Mucosa of rectum (tissue), 2 donors: ENCODE measurements around the gene TELO2.

ENCODE experiments used
- H3K27ac ChIP-seq, 2 donors: one replicate each; pipeline ENCODE4 v1.7.0; 2013; ENCODE audit warnings: inconsistent platforms in 2 of 2, low read depth in 2 of 2, low read length in 2 of 2
- H3K27me3 ChIP-seq, 2 donors: one replicate each; pipeline ENCODE4 v1.7.0; 2013; ENCODE audit warnings: low read length in 2 of 2; ENCODE audit not compliant: control insufficient read depth in 2 of 2, insufficient read depth in 2 of 2
- H3K36me3 ChIP-seq, 2 donors: one replicate each; pipeline ENCODE4 v1.7.0; 2013; ENCODE audit warnings: low read length in 2 of 2; ENCODE audit not compliant: control insufficient read depth in 2 of 2, insufficient read depth in 2 of 2
- H3K4me1 ChIP-seq, 2 donors: one replicate each; pipeline ENCODE4 v1.7.0; 2013; ENCODE audit warnings: low read length in 2 of 2, mild to moderate bottlenecking in 1 of 2; ENCODE audit not compliant: control insufficient read depth in 2 of 2, insufficient read depth in 2 of 2
- H3K4me3 ChIP-seq, 2 donors: one replicate each; pipeline ENCODE4 v1.7.0; 2013; ENCODE audit warnings: low read length in 2 of 2
- H3K9ac ChIP-seq, 2 donors: one replicate each; pipeline ENCODE4 v1.7.0; 2013; ENCODE audit warnings: low read length in 2 of 2, low read depth in 1 of 2, mild to moderate bottlenecking in 1 of 2
- H3K9me3 ChIP-seq, 2 donors: one replicate each; pipeline ENCODE4 v1.7.0; 2013; ENCODE audit warnings: low read length in 2 of 2; ENCODE audit not compliant: control insufficient read depth in 2 of 2
- donor health status: healthy.
- donor health status: Normal muscosa, but diverticular disease.

TELO2 gene

DNA sequence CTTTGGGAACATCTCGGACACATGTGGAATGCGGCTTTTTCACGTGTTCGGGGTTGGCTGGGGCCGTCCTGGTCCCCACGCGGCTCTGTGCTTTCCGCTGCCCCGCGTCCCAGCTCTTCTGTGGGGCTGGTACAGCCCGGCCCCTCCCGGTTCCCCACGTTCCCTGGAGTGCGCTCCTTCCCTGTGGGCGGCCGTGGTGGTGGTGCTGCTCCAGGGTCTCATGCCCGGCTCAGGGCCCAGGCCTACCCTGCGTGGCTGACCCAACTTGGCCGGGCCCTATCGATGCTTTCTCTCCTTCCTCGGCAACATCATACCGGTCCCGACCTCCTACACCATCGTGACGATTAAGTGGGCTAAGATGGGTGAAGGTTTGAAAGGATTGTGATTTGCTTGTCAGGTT, 3.3 kb downstream of the TELO2 start:
- Histone ChIP-seq H3K27me3 (no peaks in the 10 kb centered on the region), H3K36me3 (peaks cover 10 to 36% of the 10 kb centered on the region in 2 donors), H3K27ac (no peak overlapping the region), H3K4me3 (no peak overlapping the region), H3K9ac (no peak overlapping the region), H3K4me1 (peaks cover 15% of the 10 kb centered on the region in 2 donors), H3K9me3 (no peaks in the 10 kb centered on the region)

DNA sequence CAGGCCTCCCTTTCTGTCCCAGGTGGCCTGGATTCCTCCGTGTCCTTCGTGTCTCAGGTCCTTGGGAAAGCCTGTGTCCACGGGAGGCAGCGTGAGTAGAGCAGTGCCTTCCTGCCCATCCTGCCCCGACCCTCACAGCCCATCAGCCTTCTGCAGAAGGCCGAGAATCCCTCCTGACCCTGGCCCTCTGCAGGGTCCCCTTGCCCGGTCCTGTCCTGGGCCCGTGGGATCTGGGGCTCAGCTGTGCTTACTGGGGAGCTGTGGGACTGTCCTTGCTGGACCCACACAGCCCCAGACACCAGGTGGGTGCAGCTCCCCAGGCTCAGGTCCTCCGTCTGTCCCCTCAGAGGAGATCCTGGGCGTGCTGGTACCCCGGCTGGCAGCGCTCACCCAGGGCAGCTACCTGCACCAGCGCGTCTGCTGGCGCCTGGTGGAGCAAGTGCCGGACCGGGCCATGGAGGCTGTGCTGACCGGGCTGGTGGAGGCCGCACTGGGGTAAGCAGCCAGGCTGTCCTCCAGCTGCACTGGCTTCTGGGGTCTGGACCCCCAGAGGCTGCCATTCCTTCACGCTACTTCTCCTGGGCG, 3.9 kb downstream of the TELO2 start:
- H3K27me3 ChIP-seq = no peaks in the 10 kb centered on the region
- no peak overlapping the region for H3K4me3 ChIP-seq
- H3K4me1 ChIP-seq = peaks cover 15% of the 10 kb centered on the region in 2 donors
- peaks cover 14 to 42% of the 10 kb centered on the region in 2 donors for H3K36me3 ChIP-seq
- H3K9me3 ChIP-seq = no peaks in the 10 kb centered on the region
- H3K27ac ChIP-seq = no peak overlapping the region
- no peak overlapping the region for H3K9ac ChIP-seq

DNA sequence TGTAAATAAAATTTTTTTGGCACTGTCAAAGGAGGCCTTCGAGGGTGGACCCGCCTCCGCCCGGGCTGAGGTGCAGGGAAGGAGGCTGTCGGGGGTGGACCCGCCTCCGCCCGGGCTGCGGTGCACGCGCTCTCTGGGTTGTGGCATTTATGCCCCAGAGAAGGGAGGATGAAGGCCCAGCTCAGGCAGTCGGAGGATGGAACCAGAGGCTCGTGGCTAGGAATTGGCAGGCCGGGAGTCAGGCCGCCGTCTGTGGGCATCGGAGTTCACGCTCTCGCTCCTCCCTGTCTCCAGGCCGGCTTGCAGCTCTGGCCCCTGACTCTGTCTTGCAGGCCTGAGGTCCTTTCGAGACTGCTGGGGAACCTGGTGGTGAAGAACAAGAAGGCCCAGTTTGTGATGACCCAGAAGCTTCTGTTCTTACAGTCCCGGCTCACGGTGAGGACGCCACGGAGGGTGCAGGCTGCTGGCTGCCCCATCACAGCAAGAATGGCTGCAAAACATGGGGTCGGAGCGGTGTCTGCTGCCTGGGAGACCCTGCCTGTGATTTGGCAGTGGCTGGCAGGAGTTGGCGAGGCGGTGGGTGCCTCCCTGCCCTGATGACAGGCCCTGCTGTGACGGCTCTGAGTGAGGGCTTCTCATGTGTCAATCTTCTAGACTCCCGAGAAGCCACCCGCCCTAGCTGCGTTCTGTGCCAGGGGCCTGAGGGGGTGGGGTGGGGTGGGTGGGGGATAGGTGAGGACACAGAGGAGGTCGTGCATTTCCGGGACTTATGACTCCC, 5.9 kb downstream of the TELO2 start:
- Histone ChIP-seq H3K4me3 (no peak overlapping the region), H3K27me3 (no peaks in the 10 kb centered on the region), H3K27ac (no peak overlapping the region), H3K4me1 (peaks cover 2 to 8% of the 10 kb centered on the region in 2 donors), H3K9me3 (no peaks in the 10 kb centered on the region), H3K9ac (no peak overlapping the region), H3K36me3 (peaks cover 17 to 52% of the 10 kb centered on the region in 2 donors)

DNA sequence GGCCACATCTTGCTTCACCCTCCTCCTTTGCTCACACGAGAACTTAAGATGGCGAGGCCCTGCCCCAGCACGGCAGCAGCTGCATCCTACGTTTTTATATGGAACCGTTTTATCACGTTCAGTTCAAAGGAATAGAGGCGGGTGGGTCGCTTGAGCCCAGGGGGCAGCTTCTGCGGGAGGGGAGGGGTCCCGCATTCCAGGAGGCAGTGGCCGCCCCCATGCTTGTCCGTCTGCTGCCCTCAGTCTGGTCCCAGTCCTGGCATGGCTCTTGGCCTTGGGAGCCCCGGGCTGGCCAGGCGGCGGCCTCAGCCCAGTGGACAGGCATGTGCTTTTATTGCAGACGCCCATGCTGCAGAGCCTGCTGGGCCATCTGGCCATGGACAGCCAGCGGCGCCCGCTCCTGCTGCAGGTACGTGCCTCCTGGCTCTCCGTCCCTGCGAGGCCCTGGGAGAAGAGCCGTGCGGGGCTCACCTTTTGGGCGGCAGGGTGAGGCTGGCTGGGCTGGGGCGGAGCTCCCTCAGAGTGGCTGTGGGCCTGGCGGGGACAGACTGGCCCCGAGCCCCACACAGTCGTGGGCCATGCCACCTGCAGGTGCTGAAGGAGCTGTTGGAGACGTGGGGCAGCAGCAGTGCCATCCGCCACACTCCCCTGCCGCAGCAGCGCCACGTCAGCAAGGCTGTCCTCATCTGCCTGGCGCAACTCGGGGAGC, 6.8 kb downstream of the TELO2 start:
- Histone ChIP-seq H3K4me3 (no peak overlapping the region), H3K36me3 (peaks cover 15 to 50% of the 10 kb centered on the region in 2 donors), H3K27ac (no peak overlapping the region), H3K4me1 (no peaks in the 10 kb centered on the region), H3K9ac (no peak overlapping the region), H3K9me3 (no peaks in the 10 kb centered on the region), H3K27me3 (no peaks in the 10 kb centered on the region)

DNA sequence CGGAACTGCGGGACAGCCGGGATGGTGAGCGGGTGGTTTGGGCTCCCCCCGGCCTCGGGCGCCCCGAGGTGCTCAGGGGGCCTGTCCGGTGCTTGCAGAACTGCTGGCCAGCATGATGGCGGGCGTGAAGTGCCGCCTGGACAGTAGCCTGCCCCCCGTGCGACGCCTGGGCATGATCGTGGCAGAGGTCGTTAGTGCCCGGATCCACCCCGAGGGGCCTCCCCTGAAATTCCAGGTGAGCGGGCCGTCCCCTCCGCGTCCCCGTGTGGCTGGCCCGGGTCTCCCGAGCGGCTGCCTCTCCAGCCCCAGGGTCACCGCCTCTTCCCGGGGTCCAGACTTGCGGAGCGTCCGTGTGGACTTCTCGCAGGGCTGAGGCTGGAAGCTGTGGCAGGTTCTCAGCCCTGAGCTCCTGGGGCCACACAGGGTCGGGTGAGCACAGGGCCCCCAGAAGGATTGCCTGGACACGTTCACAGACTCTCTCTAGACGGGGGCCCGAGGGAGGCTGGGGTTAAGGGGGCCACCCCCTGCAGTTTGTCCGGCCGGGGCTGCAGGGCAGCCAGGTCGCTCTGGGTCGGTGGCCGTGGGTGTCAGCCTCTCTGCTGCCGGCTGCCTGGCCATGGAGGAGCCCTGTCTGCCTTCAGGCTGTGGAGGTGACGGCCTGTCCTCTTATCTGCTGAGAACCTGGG, 7.4 kb downstream of the TELO2 start:
- Histone ChIP-seq H3K9ac (no peak overlapping the region), H3K4me3 (no peak overlapping the region), H3K36me3 (peaks cover 13 to 48% of the 10 kb centered on the region in 2 donors), H3K27me3 (no peaks in the 10 kb centered on the region), H3K9me3 (no peaks in the 10 kb centered on the region), H3K4me1 (no peaks in the 10 kb centered on the region), H3K27ac (no peak overlapping the region)

DNA sequence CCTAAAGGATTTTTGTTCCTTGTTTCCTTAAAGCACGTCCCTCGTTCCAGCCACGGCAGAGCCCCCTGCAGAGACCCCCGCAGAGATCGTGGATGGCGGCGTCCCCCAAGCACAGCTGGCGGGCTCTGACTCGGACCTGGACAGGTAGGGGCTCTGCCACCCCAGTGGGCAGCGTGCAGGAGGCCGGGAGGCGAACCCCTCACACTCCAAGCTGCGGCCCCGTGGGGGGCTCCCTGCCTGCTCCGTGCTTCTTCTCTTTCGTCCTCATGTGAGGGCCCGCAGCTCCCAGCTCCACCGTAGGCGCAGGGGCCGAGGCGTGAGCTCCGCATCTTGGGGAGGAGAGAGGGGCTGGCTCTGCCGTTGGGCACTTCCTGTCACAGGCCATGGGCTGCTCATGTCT, 8.5 kb downstream of the TELO2 start:
- Histone ChIP-seq H3K27me3 (no peaks in the 10 kb centered on the region), H3K4me1 (no peaks in the 10 kb centered on the region), H3K9ac (no peak overlapping the region), H3K4me3 (no peak overlapping the region), H3K36me3 (peaks cover 12 to 47% of the 10 kb centered on the region in 2 donors), H3K9me3 (no peaks in the 10 kb centered on the region), H3K27ac (no peak overlapping the region)

DNA sequence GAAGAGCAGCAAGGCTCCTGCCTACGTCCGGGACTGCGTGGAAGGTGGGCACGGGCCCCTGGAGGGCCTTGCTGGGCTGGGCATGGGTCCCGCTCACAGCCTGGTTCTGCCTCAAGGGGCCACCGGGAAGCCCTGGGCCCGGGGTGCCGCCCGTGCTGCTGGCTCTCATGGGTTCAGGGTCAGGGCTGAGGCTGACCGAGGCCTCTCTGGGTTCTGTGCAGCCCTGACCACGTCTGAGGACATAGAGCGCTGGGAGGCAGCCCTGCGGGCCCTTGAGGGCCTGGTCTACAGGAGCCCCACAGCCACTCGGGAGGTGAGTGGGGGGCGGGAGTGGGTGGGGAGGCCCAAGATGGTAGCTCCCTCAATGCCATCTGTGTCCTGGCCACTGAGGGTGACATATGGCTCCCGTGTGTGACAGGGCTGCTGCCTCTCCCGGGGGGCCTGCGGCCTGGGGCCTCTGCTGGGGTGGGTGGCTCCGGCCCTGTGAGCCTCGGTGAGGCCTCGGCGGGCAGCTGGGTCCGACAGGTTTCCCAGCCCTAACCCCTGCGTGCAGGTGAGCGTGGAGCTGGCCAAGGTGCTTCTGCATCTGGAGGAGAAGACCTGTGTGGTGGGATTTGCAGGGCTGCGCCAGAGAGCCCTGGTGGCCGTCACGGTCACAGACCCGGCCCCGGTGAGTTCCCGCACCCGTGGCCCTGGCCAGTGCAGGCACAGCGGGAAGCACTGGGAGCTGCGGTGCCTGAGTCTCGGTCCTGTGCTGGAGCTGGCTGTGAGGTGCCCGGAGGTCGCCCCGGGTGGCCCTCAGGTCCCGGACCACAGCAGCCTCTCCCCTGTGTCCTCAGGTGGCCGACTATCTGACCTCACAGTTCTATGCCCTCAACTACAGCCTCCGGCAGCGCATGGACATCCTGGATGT, 9.2 kb downstream of the TELO2 start:
- Histone ChIP-seq H3K9ac (no peak overlapping the region), H3K4me3 (no peak overlapping the region), H3K4me1 (no peaks in the 10 kb centered on the region), H3K36me3 (peaks cover 6 to 40% of the 10 kb centered on the region in 2 donors), H3K27me3 (no peaks in the 10 kb centered on the region), H3K27ac (no peak overlapping the region), H3K9me3 (no peaks in the 10 kb centered on the region)

DNA sequence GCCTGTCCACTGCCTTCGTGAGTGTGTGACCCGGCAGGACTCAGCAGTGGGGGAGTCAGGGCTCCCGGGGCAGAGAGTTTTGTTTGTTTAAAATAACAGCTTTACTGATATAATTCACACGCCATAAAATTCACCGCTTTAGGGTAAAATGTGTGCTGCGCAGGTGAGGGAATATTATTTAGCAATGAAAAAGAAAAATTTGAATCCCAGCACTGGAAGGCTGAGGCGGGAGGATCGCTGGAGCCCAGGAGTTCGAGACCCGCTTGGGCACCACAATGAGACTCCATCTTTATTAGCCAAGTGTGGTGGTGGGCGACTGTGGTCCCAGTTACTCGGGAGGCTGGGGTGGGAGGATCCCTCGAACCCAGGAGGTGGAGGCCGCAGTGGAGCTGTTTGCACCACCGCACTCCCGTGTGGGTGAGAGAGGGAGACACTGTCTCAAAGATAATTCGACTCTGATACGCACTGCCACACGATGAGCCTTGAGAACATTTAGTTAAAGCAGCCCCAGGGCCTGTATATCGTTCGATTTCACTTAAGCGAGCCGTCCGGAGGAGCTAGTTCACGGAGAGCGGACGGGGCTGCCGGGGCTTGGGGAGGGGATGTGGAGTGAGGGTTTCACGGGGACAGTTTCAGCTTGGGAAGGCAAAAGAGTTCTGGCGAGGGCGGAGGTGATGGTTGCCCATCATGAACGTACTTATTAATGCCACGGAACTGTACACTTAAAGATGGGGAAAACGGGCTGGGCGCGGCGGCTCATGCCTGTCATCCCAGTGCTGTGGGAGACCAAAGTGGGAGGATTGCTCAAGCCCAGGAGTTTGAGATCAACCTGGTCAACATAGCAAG, 10.2 kb downstream of the TELO2 start:
- no peak overlapping the region for H3K9ac ChIP-seq
- H3K9me3 ChIP-seq = no peaks in the 10 kb centered on the region
- H3K27me3 ChIP-seq = no peaks in the 10 kb centered on the region
- H3K4me1 ChIP-seq = no peaks in the 10 kb centered on the region
- H3K27ac ChIP-seq = no peak overlapping the region
- H3K4me3 ChIP-seq = no peak overlapping the region
- H3K36me3 ChIP-seq = peaks cover 6 to 36% of the 10 kb centered on the region in 2 donors
